AG04450 (cell line): ENCODE measurements around the gene MAP7. TPM values are rescaled to one million over a fixed set of nuclear protein-coding genes. Genes with fewer than 3 reads are reported as not detected.

Source experiments
- CTCF ChIA-PET: fragments of 300-600, 350-600 bp; formaldehyde crosslinking; extraction: SDS; loops from one replicate; lab custom pipeline; 2022; ENCODE audit warnings: antibody characterized with exemption, inconsistent platforms; lab: Charles Lee
- POLR2A ChIA-PET: fragments of 350-600 bp; formaldehyde crosslinking; extraction: SDS; loops from one replicate; lab custom pipeline; 2021; ENCODE audit warnings: antibody characterized with exemption, inconsistent platforms; lab: Yijun Ruan, JAX
- DNase-seq: peaks from one replicate; pipeline ENCODE4 v3.0.0-alpha.2; 2011; ENCODE audit warnings: low read depth, low spot score
- H3K27ac ChIP-seq: one replicate; pipeline ENCODE4 v1.5.1; 2012; ENCODE audit warnings: low read depth, low read length, control low read depth
- H3K27me3 ChIP-seq: one replicate; pipeline ENCODE4 v1.6.0; 2012; ENCODE audit warnings: low read length; ENCODE audit not compliant: control insufficient read depth, insufficient read depth
- H3K4me3 ChIP-seq: 2 replicates; pipeline ENCODE4 v1.5.1; 2011; ENCODE audit warnings: mild to moderate bottlenecking, low read depth, low read length, control low read depth
- H3K9me3 ChIP-seq: 2 replicates; pipeline ENCODE4 v1.5.1; 2012; ENCODE audit warnings: low read length; ENCODE audit not compliant: control insufficient read depth, insufficient read depth
- polyA plus RNA-seq: library from polyadenylated mRNA; depleted of rRNA; stranded (reverse); fragments of >200 nt; gene quantifications from 2 replicates; pipeline ENCODE4 v1.2.3, GENCODE V29; 2011
- TF ChIP-seq, protein P1 (sequence below): IDR thresholded peaks from 2 replicates; pipeline ENCODE4 v1.5.1; 2011; ENCODE audit warnings: low read depth, low read length, control low read depth, inconsistent platforms

Gene MAP7
- polyA plus RNA-seq, 1 experiment, result 0.30 TPM

DNA sequence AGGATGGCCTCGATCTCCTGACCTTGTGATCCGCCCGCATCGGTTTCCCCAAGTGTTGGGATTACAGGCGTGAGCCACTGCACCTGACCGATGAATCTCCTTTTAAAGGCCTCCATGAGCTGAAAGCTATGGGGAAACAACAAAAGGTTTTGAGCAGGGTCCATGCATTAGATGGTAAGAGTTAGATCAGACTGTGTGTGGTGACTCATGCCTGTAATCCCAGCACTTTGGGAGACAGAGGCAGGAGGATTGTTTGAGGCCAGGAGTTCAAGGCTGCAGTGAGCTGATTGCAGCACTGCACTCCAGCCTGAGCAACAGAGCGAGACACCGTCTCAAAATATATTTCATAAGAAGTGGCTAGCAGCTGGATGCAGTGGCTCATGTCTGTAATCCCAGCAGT is 219.6 kb downstream of the MAP7 start:
- POLR2A ChIA-PET, result no interaction called here
- Histone ChIP-seq H3K9me3 (no peaks in the 10 kb centered on the region), H3K27ac (no peak overlapping the region), H3K4me3 (no peak overlapping the region), H3K27me3 (peaks cover 8% of the 10 kb centered on the region)
- TF ChIP-seq, protein P1, sequence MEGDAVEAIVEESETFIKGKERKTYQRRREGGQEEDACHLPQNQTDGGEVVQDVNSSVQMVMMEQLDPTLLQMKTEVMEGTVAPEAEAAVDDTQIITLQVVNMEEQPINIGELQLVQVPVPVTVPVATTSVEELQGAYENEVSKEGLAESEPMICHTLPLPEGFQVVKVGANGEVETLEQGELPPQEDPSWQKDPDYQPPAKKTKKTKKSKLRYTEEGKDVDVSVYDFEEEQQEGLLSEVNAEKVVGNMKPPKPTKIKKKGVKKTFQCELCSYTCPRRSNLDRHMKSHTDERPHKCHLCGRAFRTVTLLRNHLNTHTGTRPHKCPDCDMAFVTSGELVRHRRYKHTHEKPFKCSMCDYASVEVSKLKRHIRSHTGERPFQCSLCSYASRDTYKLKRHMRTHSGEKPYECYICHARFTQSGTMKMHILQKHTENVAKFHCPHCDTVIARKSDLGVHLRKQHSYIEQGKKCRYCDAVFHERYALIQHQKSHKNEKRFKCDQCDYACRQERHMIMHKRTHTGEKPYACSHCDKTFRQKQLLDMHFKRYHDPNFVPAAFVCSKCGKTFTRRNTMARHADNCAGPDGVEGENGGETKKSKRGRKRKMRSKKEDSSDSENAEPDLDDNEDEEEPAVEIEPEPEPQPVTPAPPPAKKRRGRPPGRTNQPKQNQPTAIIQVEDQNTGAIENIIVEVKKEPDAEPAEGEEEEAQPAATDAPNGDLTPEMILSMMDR, result no peak
- DNase-seq, result no peak
- CTCF ChIA-PET, result interaction anchor here (1.5 kb wide), 1 partner anchor 13 kb away, joined by 9 read pairs; no protein-coding TSS in a partner anchor

DNA sequence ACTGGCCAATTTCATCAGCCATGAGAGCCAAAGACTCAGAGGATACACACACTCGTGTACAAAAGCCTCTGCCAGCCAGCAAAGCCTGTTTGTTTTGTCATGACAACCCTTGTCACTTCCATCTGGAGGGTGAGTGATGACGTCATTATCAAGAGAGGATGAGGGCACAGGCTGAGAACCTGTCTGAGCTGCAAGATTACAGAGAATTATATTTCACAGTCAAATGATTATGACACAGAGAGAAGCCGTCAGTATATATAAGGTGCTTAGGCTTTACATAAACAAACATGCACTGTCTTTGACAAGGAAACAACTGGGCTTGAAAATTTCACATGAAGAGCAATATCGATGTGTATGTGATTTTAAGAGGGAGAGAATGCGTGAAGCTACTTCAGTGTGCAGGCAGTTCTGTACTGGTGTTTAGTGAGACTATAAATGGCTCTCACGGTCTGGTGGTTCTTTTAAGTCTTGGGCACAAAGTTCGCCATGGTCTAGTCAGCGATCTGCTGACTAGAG is 224.1 kb downstream of the MAP7 start:
- peaks cover 3% of the 10 kb centered on the region for H3K27me3 ChIP-seq
- ChIA-PET CTCF (no interaction called here), POLR2A (no interaction called here)
- H3K4me3 ChIP-seq, result no peak overlapping the region
- H3K9me3 ChIP-seq, result no peaks in the 10 kb centered on the region
- no peak overlapping the region for H3K27ac ChIP-seq
- DNase-seq, result peak; percentile 4
- TF ChIP-seq, protein P1, result no peak

DNA sequence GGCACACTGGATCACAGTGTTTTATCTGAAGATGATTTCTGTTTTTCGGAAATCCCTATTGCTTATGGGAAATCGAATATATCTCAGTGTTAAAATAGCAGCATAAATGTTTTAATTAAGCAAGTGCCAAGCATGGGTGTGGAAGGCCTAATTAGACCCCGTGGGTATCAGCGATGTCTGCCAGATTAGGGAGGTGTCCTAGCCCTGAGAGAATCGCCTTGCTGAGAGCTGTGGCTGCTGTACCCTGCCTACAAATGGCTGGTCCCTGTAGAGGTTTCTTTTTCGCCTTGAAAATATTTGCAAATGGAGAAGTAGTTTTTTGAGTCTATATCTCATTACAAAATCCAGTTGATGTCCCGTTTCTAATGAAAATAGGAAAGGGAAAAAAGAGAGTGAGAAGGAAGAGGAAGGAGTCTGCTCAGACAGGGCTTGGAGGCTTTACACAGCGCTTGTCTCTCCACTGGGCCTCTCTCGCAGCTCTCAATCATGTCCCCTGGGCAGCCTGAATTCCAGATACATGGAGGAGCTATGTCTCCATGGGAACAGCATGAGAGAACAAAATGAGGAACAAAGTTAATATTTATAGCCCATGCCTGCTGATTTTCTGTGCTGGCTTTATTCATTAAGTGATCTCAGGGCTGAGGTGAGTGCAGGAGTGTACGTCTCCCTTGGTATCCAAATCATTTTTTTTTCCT is 225.4 kb downstream of the MAP7 start:
- H3K9me3 ChIP-seq, result no peaks in the 10 kb centered on the region
- H3K27me3 ChIP-seq, result peaks cover 3% of the 10 kb centered on the region
- TF ChIP-seq, protein P1, result no peak
- ChIA-PET CTCF (interaction anchor here (1.2 kb wide), 1 partner anchor 9 kb away, joined by 3 read pairs; no protein-coding TSS in a partner anchor), POLR2A (no interaction called here)
- DNase-seq, result no peak
- H3K27ac ChIP-seq, result no peak overlapping the region
- H3K4me3 ChIP-seq, result no peak overlapping the region

DNA sequence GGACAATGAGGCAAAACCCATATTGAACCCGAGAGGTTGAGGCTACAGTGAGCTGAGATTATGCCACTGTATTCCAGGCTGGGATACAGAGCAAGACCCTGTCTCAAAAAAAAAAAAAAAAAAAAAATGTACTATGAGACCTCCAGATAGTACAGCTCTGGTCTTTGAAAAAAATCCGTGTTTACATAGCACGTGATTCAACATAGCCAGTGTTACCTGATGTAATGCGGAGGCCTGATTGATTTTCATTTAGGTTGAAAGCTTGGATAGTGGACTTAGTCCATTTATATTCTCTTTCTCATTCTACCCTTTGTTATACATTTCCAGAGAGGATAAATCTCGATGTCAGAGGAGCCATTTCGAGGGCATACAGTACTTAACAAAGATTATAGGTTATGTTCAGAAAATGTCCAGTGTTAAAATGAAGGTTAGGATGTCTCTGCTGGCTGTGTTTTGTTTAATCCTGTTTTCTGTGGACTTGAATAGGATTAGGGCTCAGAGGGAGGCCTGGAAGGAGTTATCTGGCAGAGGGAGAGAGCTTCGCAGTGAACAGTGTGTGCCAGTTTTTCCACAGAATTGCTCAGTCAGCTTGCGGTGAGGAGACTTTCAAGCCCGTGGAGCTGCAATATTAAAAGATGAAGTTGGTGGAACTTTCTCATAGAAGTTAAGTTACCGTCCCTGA is 226.7 kb downstream of the MAP7 start:
- TF ChIP-seq, protein P1, result no peak
- Histone ChIP-seq H3K4me3 (no peak overlapping the region), H3K27ac (no peak overlapping the region), H3K9me3 (no peaks in the 10 kb centered on the region), H3K27me3 (peaks cover 3% of the 10 kb centered on the region)
- no peak for DNase-seq
- ChIA-PET POLR2A (no interaction called here), CTCF (interaction anchor here (0.9 to 1.4 kb wide), 2 partner anchors 224 to 867 kb away, joined by 3 read pairs; no protein-coding TSS in a partner anchor)

DNA sequence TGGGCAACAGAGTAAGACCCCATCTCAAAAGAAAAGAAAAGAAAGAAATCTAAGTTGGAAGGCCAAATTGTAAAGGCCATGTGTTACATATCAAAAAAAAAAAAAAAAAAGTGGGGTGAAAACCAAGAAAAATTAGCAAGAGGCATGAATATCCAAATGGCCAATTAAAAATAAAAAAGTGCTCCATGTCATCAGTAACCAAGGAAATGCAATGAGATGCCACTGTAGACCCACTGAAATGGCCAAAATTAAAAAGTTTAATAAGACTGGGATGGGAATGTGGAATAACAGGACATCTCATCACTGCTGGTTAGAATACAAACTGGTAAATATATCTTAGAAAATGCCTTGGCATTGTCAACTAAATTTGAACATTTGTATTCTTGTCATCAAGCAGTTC is 230.5 kb downstream of the MAP7 start:
- no peak overlapping the region for H3K4me3 ChIP-seq
- ChIA-PET CTCF (interaction anchor here (3.1 kb wide), 1 partner anchor 869 kb away, joined by 19 read pairs; no protein-coding TSS in a partner anchor), POLR2A (no interaction called here)
- no peaks in the 10 kb centered on the region for H3K9me3 ChIP-seq
- TF ChIP-seq, protein P1, result no peak
- peaks cover 2% of the 10 kb centered on the region for H3K27me3 ChIP-seq
- no peak for DNase-seq
- no peak overlapping the region for H3K27ac ChIP-seq
